ENCODE measurements around the gene PALM2AKAP2. TPM values are rescaled to one million over a fixed set of nuclear protein-coding genes. Genes with fewer than 3 reads are reported as not detected.

Gene PALM2AKAP2
- total and polyA plus RNA-seq, 2 donors (not counting 3 experiments of a cell fraction or from before 2014, with no cell fraction given): 0.01 TPM; not detected in 1

- H3K9me1 ChIP-seq (replicated peaks; ENCODE audit: control insufficient read depth, extremely low read depth, insufficient read depth, low read length): no peaks in the 10 kb centered on the region
- dilution Hi-C loops (cut with MboI; ENCODE audit: extremely low pct_ligation_motif_present, low sequenced_read_pairs): no loop called here
- H3K9ac ChIP-seq (replicated peaks; ENCODE audit: extremely low read depth, insufficient read depth, low read length): no peak overlapping the region
- intact Hi-C loops (cut with micrococcal nuclease): no loop called here
- no peak overlapping the region for H2AFZ ChIP-seq (ENCODE audit: low read depth, low read length)
- no peaks in the 10 kb centered on the region for H3K9me3 ChIP-seq (replicated peaks; ENCODE audit: control insufficient read depth, insufficient read depth, low read length)
- POLR2A ChIA-PET: no interaction called here
- no peaks in the 10 kb centered on the region for H3K79me2 ChIP-seq (ENCODE audit: control insufficient read depth, insufficient read depth, low read length)
- peaks cover 23 to 24% of the 10 kb centered on the region in 2 experiments for H3K27me3 ChIP-seq (ENCODE audit: control insufficient read depth in 2 of 2, insufficient read depth in 2 of 2, low read length in 2 of 2)
- TF ChIP-seq GATA2 (IDR thresholded peaks at IDR 0.05; ENCODE audit: insufficient read depth, insufficient read length, low read depth, low read length) (no peak), FOS (IDR thresholded peaks at IDR 0.05; ENCODE audit: borderline replicate concordance, insufficient read depth, low read length) (no peak), JUN (IDR thresholded peaks at IDR 0.05; ENCODE audit: borderline replicate concordance, insufficient read depth, insufficient read length, low read depth) (no peak), MYC (IDR thresholded peaks at IDR 0.05; ENCODE audit: low read depth, low read length) (no peak), CTCF (IDR thresholded peaks at IDR 0.05; ENCODE audit: extremely low read depth in 1 of 2, insufficient read depth in 1 of 2, low read depth in 1 of 2, low read length in 2 of 2) (no peak), POLR2A (IDR thresholded peaks at IDR 0.05; ENCODE audit: low read depth, low read length) (no peak), EZH2 (IDR thresholded peaks at IDR 0.05; ENCODE audit: borderline replicate concordance, low read depth, low read length, severe bottlenecking) (no peak), POLR2AphosphoS5 (IDR thresholded peaks at IDR 0.05; ENCODE audit: insufficient read depth, low read depth, low read length) (no peak)
- TF ChIP-seq, protein P1, sequence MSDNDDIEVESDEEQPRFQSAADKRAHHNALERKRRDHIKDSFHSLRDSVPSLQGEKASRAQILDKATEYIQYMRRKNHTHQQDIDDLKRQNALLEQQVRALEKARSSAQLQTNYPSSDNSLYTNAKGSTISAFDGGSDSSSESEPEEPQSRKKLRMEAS (IDR thresholded peaks at IDR 0.05; ENCODE audit: insufficient read depth, insufficient read length): no peak
- no TSS peak for BruUV-seq (replicated peaks)
- FAIRE-seq (no peak), DNase-seq (ENCODE audit: low read depth, low spot score) (no peak)
- CTCF ChIA-PET: no interaction called here
- H3K27ac ChIP-seq (ENCODE audit: insufficient read depth, low read depth, low read length): no peak overlapping the region
- no peak overlapping the region for H3K4me2 ChIP-seq (ENCODE audit: insufficient read depth, low read length)
- no peaks in the 10 kb centered on the region for H3K36me3 ChIP-seq (ENCODE audit: control insufficient read depth in 2 of 2, extremely low read depth in 1 of 2, insufficient read depth in 2 of 2, low read length in 2 of 2)
- H3K4me3 ChIP-seq (replicated peaks in 1 of 3; ENCODE audit: insufficient read depth in 1 of 3, low read depth in 1 of 3, low read length in 3 of 3): no peak overlapping the region
- H4K20me1 ChIP-seq (replicated peaks; ENCODE audit: control insufficient read depth, extremely low read depth, insufficient read depth, low read length): no peaks in the 10 kb centered on the region
- H3K4me1 ChIP-seq (ENCODE audit: control insufficient read depth, extremely low read depth, insufficient read depth, low read length): no peaks in the 10 kb centered on the region
Measured at GRCh38 chr9:109801484-109801883, 21.5 kb downstream of the PALM2AKAP2 start.
